Astrocyte of the hippocampus (primary cell): Measurements from ENCODE around the gene WDR6.
A peak's percentile ranks its signal among the peaks of the same experiment; 100 is the strongest.

Experiments used
- DNase-seq: peaks from one replicate; pipeline ENCODE4 v3.0.0; 2011; ENCODE audit warnings: low read depth, low spot score

Gene WDR6

DNA sequence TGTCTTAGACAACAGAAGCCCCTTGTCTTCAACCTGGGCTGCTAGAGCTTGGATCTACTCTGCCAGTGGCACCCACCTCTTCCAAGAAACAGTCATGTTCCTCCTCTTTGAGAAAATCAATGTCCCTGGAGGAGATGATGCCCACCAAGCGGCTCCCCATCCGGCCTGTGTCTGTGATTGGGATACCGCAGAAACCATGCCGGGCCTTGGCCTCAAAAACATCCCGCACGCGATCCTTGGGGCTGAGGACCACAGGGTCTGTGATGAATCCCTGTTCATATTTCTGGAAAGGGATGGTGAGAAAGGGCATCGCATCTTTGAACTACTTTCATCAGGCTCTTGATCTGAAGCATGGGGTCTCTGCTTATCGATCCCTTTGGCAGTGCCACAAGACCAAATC is 20.4 kb downstream of the WDR6 start:
- no peak for DNase-seq

DNA sequence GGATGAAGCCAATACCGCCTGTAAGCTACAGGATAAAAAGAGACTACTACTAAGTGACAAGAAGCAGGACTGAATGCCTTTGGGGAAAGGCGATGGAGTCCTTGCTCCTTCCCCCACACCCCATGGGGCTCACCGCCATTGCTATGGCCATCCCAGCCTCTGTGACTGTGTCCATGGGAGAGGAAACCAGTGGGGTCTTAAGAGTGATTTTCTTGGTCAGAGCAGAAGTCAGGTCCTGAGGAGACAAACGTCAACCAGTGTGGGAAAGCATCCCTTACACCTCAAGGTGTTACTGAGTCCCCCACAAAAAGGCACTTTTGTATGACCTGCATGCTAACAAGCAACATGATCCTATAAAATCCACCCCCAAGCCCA is 21.1 kb downstream of the WDR6 start:
- DNase-seq, result no peak

DNA sequence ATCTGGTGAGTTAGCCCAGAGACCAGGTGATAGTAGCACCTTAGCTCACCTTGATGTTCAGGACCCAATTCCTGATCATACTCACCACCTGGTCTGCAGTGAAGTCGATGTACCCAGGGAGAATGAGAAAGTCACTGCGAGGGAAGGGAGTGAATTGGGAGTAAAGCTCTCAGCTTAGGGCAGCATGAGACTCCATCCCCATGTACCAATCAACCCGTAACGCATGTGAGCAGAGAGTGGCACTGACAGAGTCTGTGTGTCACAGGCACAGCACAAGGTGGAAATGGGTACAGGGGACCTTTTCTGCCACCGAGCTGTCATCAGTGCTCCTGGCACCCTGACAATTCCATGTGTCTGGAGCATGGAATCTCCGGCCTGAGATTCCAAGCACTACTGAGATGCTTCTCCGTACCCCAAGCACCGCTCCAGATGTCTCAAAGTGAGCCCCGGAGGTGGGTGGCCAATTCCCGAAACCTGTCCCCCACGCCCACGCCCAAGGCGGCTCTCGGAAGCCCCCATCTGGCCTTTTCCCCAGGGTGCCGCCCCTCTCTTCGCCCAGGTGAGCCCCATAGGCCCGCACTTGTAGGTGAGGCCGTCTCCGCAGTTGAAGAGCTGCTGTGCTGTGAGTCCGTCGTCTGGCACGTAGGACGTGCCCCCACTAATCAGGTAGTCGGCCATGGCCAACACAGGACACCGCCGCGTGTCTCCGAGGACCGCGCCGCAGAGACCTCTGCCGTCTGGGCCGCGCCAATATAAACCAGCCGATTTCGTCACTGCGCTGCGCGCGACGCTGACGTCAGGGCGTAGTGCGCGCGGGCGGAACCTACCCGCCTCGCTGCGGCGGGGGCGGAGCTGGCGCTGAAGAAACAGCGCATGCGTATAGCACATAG is 21.7 kb downstream of the WDR6 start, which contains the start of gene IMPDH2:
TSS of gene IMPDH2 (minus strand) at position 726 of the 890 bp plus-strand sequence. CDS start at position 678, 48 bp downstream.
- DNase-seq, result peak; percentile 98

DNA sequence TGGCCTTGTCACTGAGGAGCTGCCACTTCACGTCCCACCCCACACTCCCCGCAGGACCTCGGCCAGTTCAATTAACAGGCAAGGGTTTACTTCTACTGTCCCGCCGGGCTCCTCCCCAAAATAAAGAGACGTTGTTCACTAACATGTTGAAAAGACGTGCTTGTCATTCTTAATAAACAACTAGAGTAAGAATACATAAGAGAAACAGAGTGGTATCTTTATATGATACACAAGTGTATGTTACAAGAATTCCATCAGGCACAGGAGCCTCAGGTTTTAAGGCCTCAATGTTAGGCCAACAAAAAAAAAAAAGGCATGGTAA is 22.3 kb downstream of the WDR6 start:
- no peak for DNase-seq

DNA sequence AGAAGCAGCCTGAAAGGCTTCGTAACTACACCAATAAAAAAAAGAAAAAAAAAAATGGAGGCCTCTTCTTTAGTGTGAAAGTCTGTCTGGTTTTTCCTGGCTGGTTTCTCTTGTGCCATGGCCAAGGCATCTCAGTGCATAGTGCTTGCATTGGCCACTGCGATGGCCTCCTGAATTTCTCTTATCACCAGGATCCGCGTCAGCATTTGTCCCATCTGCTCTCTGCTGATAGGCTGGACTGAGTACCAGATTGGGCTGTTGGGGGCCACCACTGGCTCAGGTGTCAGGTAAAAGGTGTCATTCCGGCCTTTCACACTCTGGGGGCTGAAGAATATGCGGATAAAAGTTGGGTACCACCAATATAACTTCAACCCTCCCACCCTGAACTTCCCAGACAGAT is 23.1 kb downstream of the WDR6 start:
- no peak for DNase-seq

DNA sequence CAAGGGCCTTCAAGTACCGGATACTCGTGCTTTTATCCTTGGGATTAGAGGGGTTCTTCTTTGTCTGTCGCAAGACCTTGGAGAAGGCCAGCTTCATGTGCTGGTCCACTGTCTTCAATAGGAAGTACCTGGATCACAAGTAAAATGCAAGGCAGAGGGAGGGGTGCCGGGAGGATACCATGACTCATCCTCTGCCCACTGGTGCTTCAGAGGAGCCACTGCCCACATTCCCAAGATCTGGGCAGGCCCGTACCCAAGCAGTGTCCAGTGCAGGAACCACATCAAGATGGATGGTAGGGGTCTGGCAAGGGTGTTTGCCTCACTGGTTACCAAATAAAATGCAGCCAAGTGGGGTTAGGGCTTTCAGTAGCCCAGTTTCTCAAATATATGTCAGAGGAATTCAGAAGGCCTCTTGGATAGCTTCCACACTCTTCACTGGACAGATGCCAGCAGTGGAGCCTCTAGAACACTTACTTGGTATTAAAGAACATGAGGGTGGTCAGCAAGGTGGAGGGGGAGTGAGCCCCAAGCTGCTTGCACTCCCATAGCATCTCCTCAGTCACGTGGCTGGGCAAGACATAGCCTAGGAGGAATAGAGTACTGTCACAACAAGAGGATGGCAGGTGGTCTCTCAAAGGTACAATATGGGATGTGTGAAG is 25.6 kb downstream of the WDR6 start:
- peak; percentile 32 for DNase-seq

DNA sequence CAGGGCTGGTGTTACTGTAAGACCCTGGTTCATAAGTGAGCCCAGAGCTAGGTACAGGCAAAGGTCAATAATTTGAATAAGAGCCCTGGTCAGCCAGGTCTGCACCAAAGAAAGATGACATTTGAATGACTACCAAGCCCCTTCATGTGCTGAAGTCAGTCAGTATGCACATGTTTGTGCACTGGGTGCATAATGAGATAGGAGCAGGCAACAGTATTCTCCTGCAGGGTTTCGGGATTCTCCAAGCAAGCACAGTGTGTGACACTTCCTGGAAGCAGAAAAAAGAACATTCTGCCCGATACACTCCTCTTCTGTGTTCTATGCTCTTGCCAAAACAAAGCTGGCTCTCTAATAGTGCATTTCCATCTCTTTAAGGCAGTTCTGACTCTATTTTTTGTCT is 27.5 kb downstream of the WDR6 start:
- DNase-seq, result no peak

DNA sequence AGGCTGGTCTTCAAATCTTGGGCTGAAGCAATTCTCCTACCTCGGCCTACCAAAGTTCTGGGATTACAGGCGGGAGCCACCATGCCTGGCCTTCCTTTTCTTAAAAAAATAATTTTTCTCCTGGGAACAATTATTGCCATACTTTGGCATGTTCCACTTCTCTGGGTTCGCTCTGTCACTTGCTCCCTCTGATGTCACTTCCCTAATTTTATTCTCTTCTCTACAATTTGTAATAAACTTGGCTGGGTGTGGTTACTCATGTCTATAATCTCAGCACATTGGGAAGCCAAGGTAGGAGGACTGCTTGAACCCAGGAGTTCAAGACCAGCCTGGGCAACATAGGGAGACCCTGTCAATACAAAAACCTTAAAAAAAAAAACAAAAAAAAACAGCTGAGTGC is 28.1 kb downstream of the WDR6 start:
- no peak for DNase-seq

DNA sequence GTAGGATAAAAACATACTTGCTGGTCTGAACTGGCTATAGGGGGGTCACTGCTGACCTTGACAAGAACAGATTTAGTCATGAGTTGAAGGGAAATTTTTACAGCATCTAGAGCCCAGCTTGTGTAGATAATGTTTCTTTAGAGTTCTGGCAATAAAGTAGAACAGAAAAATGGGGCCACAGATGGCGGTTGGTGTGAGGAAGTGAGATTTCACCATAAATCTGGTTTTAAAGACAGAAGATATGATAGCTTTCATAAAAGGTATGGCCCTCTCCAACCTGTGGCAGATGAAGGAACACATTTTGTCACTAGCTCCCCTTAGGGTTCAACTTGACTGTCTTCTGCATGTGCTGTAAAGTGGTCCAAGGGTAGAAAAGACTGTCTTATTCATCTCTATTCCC is 46.4 kb downstream of the WDR6 start:
- DNase-seq, result no peak

DNA sequence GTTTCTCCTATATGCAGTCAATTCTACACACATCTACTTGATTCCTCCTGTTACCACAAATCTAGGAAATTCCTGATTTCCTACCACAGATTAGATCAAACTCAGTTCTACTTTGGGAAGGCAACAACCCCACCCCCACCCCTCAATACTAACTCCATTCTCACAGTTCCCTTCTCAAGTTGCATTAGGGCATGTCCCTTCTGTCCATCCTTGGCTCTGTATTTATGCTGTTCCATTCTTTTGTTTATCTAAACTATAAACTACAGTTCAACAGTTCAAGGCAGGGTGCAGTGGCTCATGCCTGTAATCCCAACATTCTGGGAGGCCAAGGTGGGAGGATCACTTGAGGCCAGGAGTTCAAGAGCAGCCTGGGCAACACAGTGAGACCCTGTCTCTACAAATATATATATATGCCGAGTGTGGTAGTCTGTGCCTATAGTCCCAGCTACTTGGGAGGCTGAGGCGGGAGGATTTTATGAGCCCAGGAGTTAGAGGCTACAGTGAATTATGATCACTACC is 47.2 kb downstream of the WDR6 start:
- DNase-seq, result no peak

DNA sequence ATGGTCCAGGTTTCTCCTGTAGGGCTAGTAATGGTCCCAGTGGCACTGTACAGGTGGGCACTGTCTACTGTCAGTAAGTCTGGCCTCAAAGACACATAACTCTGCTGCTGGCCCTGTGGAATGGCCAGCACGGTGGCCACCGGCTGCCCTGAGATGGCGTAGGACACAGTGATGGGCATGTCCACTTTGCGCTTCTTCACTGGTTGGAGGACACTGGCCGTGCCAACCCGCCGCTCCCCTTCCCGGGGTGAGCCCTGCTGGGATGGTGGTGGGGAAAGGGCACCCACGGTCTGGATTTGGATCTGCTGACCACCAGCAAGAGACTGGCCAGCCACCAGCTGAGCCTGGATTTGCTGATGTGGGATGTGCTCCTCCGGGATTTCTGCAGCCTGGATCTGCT is 50.1 kb downstream of the WDR6 start:
- no peak for DNase-seq

DNA sequence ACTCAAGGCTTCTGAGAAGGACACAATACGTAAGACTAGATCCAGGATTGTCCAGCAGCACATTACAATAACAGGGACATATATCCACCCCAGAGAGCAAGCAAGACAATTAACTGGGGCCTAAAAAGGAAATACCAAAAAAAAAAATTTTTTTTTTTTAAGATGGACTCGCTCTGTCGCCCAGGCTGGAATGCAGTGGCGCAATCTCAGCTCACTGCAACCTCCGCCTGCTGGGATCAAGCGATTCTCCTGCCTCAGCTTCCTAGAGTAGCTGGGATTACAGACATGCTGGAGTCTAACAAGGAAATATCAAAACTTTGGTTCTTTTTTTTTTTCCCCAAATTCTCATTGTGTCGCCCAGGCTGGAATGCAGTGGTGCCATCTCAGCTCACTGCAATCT is 50.8 kb downstream of the WDR6 start:
- DNase-seq, result no peak
